GM19025 (cell line): ENCODE data around the gene MBNL2.
"Not testable (repeated sequence)": the region's sequence is repeated elsewhere in the genome, so short reads cannot be mapped to it uniquely, and the experiment has no call there.

Experiments
- ATAC-seq: cut with Tn5 transposase; IDR thresholded peaks from one replicate; pipeline ENCODE4 v1.9.1; 2021; ENCODE audit warnings: mild to moderate bottlenecking, low read depth, moderate library complexity; ENCODE audit not compliant: unreplicated experiment

MBNL2 gene

GRCh38 chr13:97339988-97340749 is 118.0 kb downstream of the MBNL2 start:
- ATAC-seq, result no peak

DNA sequence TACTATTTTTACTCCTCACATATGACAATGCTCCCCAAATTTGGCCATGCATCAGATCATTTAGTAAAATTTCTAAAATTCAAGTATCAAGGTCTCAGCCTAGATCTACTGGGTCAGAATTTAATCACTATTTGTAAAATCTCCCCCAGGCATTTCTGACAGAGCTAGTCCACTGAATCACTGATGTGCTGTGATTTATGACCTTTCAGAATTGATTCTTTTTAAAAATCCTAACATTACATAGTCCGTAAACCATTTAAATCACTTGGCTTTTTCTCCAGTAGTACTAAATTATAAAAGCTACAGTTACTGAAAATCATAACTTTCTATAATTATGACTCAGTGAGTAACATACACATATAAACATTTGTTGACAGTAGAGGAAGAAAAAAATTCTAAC is 119.0 kb downstream of the MBNL2 start:
- no peak for ATAC-seq

DNA sequence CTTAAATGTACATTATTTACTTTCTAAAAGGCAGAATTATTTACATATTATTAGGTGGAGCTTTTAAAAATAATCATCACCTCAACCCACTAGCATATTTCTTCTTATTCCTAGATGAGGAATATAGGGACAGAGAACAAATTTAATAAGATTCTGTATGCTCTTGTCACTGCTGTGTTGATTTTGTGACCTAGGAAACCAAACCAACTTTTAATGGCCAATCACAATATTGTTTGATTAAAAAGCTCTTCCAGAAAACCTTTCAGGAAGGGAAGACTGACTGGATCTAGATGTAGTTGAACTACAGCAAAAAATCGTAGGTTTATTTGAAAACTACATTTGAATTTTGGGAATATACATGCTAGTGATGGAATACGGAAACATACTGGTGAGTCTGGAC is 120.0 kb downstream of the MBNL2 start:
- no peak for ATAC-seq

- no peak for ATAC-seq
These were observed 120.8 kb downstream of the MBNL2 start for GRCh38 chr13:97342936-97343335.

DNA sequence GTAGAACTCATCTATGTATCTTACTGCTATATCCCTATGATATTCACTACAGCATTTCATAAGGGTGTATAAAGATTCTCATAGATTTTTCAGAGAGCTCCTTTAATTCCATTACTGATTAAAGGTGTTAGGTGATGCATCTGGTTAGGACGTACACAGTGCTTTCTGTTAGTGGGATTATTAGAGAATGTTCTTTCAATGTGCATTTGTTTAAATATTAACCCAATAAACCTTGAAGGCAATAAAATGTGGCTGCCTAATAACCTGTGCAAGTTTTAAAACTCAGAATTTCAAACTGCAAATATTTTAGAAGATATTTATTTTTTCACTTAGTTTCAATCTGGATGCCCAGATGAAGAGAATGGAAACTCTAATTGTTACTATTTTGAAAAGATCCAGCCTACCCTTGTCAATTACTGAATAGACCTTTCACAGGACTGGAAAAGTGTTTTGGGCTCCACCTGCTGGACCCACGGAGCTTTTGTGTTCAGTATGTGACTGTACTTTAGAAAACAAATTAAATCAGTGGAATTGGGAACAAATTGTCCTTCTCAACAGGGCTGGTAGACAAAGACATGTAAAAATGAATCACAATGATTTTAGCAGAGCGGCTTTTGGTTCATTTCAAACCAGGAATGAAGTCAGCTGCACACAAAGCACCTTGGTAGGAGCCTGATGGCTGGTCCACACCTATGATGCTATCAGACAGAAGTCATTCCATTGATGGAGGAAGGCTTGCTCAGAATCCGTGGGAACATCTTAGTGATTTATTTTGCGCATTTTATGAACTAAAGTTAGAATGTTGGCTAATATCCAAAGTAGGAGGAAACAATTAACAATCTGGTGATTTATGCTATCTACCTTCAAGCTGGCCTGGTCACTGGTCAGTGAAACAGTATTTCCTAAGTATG is 122.4 kb downstream of the MBNL2 start:
- peak; percentile 57 for ATAC-seq

DNA sequence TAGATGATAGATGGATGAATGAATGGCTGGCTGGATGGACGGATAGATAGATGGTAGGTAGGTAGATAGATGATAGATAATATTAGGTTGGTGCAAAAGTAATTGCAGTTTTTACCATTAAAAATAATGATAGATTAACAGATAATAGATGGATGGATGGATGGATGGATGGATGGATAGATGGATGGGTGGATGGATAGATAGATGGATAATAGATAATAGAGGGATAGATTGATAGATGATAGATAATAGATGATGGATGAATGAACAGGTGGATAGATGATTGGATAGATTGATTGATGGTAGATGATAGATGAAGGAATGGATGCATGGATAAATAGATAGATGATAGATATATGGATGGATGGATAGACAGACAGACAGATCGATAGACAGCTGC is 124.0 kb downstream of the MBNL2 start:
- ATAC-seq, result no peak

GRCh38 chr13:97346561-97347254 is 124.6 kb downstream of the MBNL2 start:
- no peak for ATAC-seq

DNA sequence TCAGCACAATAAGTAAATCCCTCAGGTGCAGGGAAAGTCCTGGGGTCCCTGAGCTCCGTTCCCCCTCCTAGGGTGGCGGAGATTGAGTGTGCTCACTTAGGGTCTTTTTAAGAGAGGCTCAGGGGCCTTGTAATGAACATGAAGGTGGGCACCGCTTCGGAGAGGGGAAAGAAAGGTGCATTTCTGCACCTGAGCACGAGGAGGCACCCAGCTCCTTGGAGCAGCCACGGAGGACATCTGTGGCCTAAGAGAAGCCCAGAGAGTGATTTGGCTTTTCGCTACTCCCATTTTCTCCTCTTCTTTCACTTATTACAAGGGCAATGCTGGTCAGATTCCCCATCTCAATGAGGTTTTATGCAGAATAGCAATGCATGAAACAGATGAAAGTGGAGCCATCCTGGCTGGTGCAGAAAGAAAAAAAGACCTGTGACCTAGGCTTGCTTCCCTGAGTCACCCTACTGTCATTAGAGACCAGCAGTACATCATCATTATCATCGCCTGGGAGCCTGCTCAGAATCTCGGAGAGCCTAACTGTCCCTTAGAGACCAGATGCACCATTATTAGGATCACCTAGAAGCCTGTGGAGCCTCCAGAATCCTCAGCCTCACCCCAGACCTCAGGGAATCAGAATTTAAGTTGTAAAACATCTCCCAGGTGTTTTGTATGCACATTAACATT is 125.3 kb downstream of the MBNL2 start:
- ATAC-seq, result no peak

DNA sequence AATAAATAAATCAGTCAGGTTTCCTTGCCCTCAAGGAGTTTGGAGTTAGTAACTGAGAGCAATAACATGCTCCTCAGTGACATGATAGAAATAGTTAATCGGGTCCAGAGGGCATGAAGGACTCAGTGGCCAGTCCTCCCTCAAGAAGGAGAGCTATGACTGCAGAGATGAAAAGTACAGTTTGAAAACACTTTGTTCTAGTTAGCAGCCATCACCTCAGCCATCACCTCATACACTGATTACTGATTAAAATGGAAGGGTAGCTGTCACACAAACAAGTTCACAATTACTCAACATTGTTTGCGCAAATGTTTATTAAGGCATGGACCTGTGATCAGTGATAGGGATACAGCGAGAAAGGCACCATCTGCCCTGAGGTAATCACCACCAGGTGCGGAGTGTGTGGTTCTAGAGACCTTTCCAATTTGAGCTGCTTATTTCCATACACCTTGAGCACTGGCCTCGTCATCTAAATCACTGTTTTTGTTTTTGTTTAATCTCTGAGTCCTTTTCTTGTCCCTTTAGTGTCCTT is 126.5 kb downstream of the MBNL2 start:
- ATAC-seq, result no peak

GRCh38 chr13:97352012-97352411 is 129.9 kb downstream of the MBNL2 start:
- not testable (repeated sequence) for ATAC-seq

DNA sequence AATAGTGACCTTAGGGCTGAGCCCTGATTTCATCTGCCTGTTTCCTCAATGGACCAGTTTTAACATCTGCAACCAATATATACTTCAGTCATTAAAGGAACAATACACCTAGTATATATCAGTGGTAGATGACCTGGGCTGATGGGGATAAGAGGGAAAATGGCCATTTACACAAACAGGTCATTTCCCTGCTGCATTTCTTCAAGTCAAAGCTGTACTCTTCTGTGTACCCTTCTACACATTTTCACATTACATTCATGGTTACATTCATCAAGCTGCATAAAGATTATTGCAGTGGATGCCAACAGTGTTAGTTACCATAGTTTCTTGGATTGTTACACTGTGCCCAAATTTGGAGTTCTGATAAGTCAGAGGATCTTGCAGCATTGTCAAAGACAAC is 130.7 kb downstream of the MBNL2 start:
- no peak for ATAC-seq

DNA sequence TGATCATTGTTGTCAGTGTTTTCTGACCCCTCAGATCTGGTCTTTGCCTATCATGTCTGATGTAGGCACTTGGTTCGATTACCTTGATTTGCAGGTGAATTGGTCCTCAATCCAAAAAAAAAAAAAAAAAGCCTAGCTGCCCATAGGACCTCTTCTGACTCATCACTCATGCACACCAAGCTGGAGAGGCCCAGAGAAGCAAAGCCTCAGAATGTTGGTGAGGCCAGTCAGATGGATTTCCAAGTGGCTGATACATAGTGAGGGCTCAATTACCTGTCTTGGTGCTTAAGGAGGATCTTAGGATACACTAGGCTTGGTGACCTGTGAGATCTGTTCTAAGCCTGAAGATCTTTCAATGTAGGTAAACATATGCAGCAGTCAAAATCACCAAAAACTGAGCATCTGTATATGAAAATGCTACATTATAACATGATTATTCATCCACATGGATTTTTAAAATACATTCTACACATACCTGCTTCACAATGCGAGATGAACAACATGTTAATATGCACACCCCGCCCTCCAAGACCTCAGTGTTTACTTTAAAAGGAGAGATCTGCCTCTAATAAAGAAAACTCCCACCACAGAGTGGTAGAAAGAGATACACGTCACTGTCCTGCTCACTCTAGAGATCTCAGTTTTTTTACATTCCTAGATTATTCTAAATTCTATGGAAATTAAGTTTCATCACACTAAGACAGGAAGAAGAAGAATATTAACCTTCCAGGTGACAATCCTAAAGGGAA is 132.0 kb downstream of the MBNL2 start:
- ATAC-seq, result no peak

- ATAC-seq, result no peak
These were observed 132.7 kb downstream of the MBNL2 start for GRCh38 chr13:97354808-97355207.

GRCh38 chr13:97356592-97356991 is 134.5 kb downstream of the MBNL2 start:
- ATAC-seq, result no peak

DNA sequence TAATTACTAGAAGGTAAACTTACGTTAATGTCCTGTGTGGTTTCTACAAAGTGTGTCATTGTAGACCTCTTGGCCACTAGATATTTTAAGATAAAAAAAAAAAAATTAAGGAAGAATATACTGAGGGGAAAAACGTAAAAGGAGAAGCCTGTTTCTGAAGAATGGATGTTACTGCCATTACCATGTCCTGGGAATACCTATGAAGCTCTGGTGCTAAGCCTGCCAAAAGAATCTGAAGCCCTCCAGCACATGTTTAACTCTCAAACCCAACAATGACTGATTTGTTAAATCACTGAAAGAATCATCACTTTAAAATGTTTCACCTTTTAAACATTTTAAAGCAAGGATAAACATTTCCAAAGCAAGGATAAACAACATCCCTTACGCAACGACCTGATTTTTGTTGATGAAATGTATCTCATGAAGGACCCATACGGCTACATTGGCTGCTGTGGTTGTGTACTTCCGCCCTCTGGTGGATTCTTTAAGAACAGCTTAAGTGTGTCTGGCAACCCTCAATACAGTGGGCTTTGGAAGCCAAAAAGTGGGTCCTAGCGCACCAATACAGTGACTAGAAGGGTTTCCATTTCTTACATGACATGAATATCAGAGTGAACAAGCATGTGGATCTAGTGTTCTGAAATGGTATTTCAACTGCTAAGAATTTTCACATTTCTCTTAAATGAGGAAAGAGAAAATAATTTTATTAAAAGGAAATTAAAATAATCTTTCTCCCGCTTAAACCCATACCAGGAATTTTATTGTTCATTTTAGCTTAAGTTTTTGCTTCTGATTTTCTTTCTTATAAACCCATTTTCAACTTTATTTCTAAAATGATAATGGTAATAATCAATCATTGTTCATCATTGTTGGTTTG is 137.3 kb downstream of the MBNL2 start:
- peak; percentile 85 for ATAC-seq

GRCh38 chr13:97360610-97361009 is 138.5 kb downstream of the MBNL2 start:
- no peak for ATAC-seq

- no peak for ATAC-seq
These were observed 141.9 kb downstream of the MBNL2 start for GRCh38 chr13:97364031-97364430.

- no peak for ATAC-seq
These were observed 142.7 kb downstream of the MBNL2 start for GRCh38 chr13:97364827-97365226.
